Adrenal gland (tissue), 12 donors: Measurements from ENCODE around the gene DLGAP5. TPM values are rescaled to one million over a fixed set of nuclear protein-coding genes. Genes with fewer than 3 reads are reported as not detected.

ENCODE experiments used
- DNase-seq, 7 donors: peaks; one replicate each; pipeline ENCODE4 v3.0.0-alpha.2; 2019 to 2020
- H3K27ac ChIP-seq, 5 donors: fragments of 200-600 bp; sonication (generic) in 4 of 5; 1 replicate in 3 of 5; 2 replicates in 2 of 5; pipeline versions ENCODE4 v1.5.1 to v1.8.0; 2016 to 2020; ENCODE audit warnings: mild to moderate bottlenecking in 1 of 5
- H3K27me3 ChIP-seq: fragments of 200-600 bp; 2 replicates; pipeline ENCODE4 v1.8.0; 2021
- H3K36me3 ChIP-seq, 2 donors: fragments of 200-600 bp; replicated peaks in 1 of 2; 1 replicate in 1 of 2; 2 replicates in 1 of 2; pipeline versions ENCODE4 v1.5.1 to v1.8.0; 2018 to 2022
- H3K4me1 ChIP-seq, 2 donors: fragments of 200-600 bp; replicated peaks in 1 of 2; 1 replicate in 1 of 2; 2 replicates in 1 of 2; pipeline versions ENCODE4 v1.5.1 to v1.8.0; 2018 to 2021
- H3K4me3 ChIP-seq, 4 donors: fragments of 200-600 bp; sonication (generic) in 3 of 4; one replicate each; pipeline ENCODE4 v1.5.1; 2016 to 2018
- H3K9me3 ChIP-seq, 3 donors: fragments of 200-600 bp; sonication (generic) in 1 of 3; replicated peaks in 1 of 3; 1 replicate in 2 of 3; 2 replicates in 1 of 3; pipeline versions ENCODE4 v1.5.1 to v1.8.0; 2016 to 2021
- CTCF ChIP-seq, 6 experiments: fragments of 450-650 bp in 4 of 6; fragments of 200-600 bp in 2 of 6; sonication (generic) in 1 of 6; IDR thresholded peaks; 1 replicate in 5 of 6; 2 replicates in 1 of 6; pipeline versions ENCODE4 v1.5.1 to v1.8.0; 2016 to 2021; ENCODE audit warnings: antibody characterized with exemption in 6 of 6, mild to moderate bottlenecking in 2 of 6, moderate library complexity in 1 of 6
- POLR2A ChIP-seq, 2 donors: fragments of 450-650 bp; IDR thresholded peaks; one replicate each; pipeline ENCODE4 v1.6.1; 2017; ENCODE audit warnings: antibody characterized with exemption in 2 of 2, mild to moderate bottlenecking in 2 of 2, moderate library complexity in 1 of 2
- WGBS, 4 donors: extraction: QIAGEN DNeasy Blood & Tissue Kit in 2 of 4; methylation state at CpG; one replicate each; pipeline versions ENCODE4 v1.1.5 to v1.1.7; 2013 to 2017; 5-methylcytosine and 5-hydroxymethylcytosine counted together
- intact Hi-C, 2 donors: fragments of 100-400 bp; cut with DNase I; formaldehyde crosslinking; loops; one replicate each; pipeline versions ENCODE4 v1.14.1 to v1.15.0; 2022 to 2023
- polyA plus RNA-seq, 3 donors: library from polyadenylated mRNA; stranded (reverse); fragments of 200-250 nt in 2 of 3; fragments of 350-450 nt in 1 of 3; fragmentation: Illumina TruSeq in 1 of 3; extraction: RNeasy Lipid Tissue Mini Kit (QIAGEN cat#74804) in 1 of 3; gene quantifications; one replicate each; pipeline ENCODE4 v1.2.3, GENCODE V29; 2013 to 2014
- total RNA-seq, 9 donors: library from RNA; depleted of rRNA in 4 of 9; stranded (reverse); fragments of >200 nt in 4 of 9; fragments of 120-200 nt in 1 of 9; fragmentation: NEBNext Ultra II Directional in 1 of 9; extraction: Animal tissue kit (Norgen Biotek cat#: 25700) in 1 of 9; gene quantifications; one replicate each; pipeline versions ENCODE4 v1.1.0 to v1.2.4, GENCODE V29; 2013 to 2023
- donor health status: healthy with polysubstance abuse.
- donor health status: Bipolar disorder and iron deficiency.
- donor health status: DM: yes; HTN: yes; CAD: no.
- donor health status: DM: no; HTN: no; CAD: no.
- donor health status: DM: no; HTN: no; CAD: no.
- donor health status: DM: yes; HTN: yes; CAD: no.

Gene DLGAP5
- total and polyA plus RNA-seq, 12 donors, result 0.03 to 12.5 (median 0.99) TPM; not detected in 2

GRCh38 chr14:55126932-55127459, 64.4 kb downstream of the DLGAP5 start:
- Histone ChIP-seq H3K27ac (peak overlapping the region in 2 of 5 donors; percentile 10 to 27), H3K27me3 (no peaks in the 10 kb centered on the region), H3K9me3 (no peaks in the 10 kb centered on the region), H3K4me1 (peaks cover 8 to 44% of the 10 kb centered on the region in 2 donors), H3K36me3 (no peaks in the 10 kb centered on the region), H3K4me3 (no peak overlapping the region)
- intact Hi-C loops, result no loop called here
- TF ChIP-seq CTCF (IDR thresholded peaks at IDR 0.05) (no peak), POLR2A (IDR thresholded peaks at IDR 0.05) (no peak)
- 66 to 73% (median 70%) methylated on average over 5 of the region's 5 CpGs for WGBS, 4 donors
- DNase-seq, result no peak

GRCh38 chr14:55126034-55126433, 65.4 kb downstream of the DLGAP5 start:
- peaks cover 8 to 44% of the 10 kb centered on the region in 2 donors for H3K4me1 ChIP-seq
- TF ChIP-seq CTCF (IDR thresholded peaks at IDR 0.05), result no peak
- no peak for TF ChIP-seq POLR2A (IDR thresholded peaks at IDR 0.05)
- intact Hi-C loops, result no loop called here

GRCh38 chr14:55125403-55125802, 66.0 kb downstream of the DLGAP5 start:
- DNase-seq, result peak in 2 of 7 donors; percentile 32 to 41
- Histone ChIP-seq H3K27me3 (no peaks in the 10 kb centered on the region), H3K36me3 (no peaks in the 10 kb centered on the region), H3K27ac (no peak overlapping the region), H3K4me1 (peaks cover 8 to 38% of the 10 kb centered on the region in 2 donors), H3K4me3 (no peak overlapping the region), H3K9me3 (no peaks in the 10 kb centered on the region)
- intact Hi-C loops, result no loop called here
- TF ChIP-seq CTCF (IDR thresholded peaks at IDR 0.05) (no peak), POLR2A (IDR thresholded peaks at IDR 0.05) (no peak)
- WGBS, 4 donors, result 85 to 95% (median 91%) methylated on average over 3 of the region's 3 CpGs

More at GRCh38 chr14:55126034-55126433, 65.4 kb downstream of the DLGAP5 start:
- H3K9me3 ChIP-seq, result no peaks in the 10 kb centered on the region
- 76 to 86% (median 84%) methylated on average over 3 of the region's 3 CpGs for WGBS, 4 donors
- H3K4me3 ChIP-seq, result no peak overlapping the region
- no peak for DNase-seq
- H3K27me3 ChIP-seq, result no peaks in the 10 kb centered on the region
- H3K27ac ChIP-seq, result no peak overlapping the region
- H3K36me3 ChIP-seq, result no peaks in the 10 kb centered on the region

- whole genome bisulfite sequencing, 4 donors, result 89 to 94% (median 92%) methylated on average over 8 of the region's 8 CpGs
- Histone ChIP-seq H3K4me1 (peaks cover 8 to 33% of the 10 kb centered on the region in 2 donors), H3K4me3 (no peak overlapping the region), H3K9me3 (no peaks in the 10 kb centered on the region), H3K27me3 (no peaks in the 10 kb centered on the region), H3K27ac (no peak overlapping the region), H3K36me3 (no peaks in the 10 kb centered on the region)
- no peak for DNase-seq
- no peak for TF ChIP-seq POLR2A (IDR thresholded peaks at IDR 0.05)
- TF ChIP-seq CTCF (IDR thresholded peaks at IDR 0.05), result no peak
- intact Hi-C loops, result no loop called here
Observed at GRCh38 chr14:55124774-55125386, 66.5 kb downstream of the DLGAP5 start.
